Measurements from ENCODE around the gene TICAM1.
"Not testable (repeated sequence)": the region's sequence is repeated elsewhere in the genome, so short reads cannot be mapped to it uniquely, and the experiment has no call there.

Gene TICAM1

GRCh38 chr19:4831304-4831978 is at the start of gene TICAM1:
TICAM1 (minus strand) TSS chr19:4831712; CDS start chr19:4818377, 13,335 bp downstream.
- peak; percentile 47 for DNase-seq

GRCh38 chr19:4879041-4879440 is 47.5 kb upstream of the TICAM1 start:
- DNase-seq: no peak

GRCh38 chr19:4878491-4878968 is 47.0 kb upstream of the TICAM1 start:
- DNase-seq: no peak

- DNase-seq: no peak
Measured at GRCh38 chr19:4877753-4878490, 46.4 kb upstream of the TICAM1 start.

GRCh38 chr19:4873930-4874329 is 42.4 kb upstream of the TICAM1 start:
- no peak for DNase-seq

GRCh38 chr19:4871711-4872110 is 40.2 kb upstream of the TICAM1 start:
- no peak for DNase-seq

GRCh38 chr19:4870025-4870700 is 38.7 kb upstream of the TICAM1 start:
- DNase-seq: peak; percentile 42

- no peak for DNase-seq
Measured at GRCh38 chr19:4868286-4868834, 36.8 kb upstream of the TICAM1 start.

- peak; percentile 70 for DNase-seq
Measured at GRCh38 chr19:4867534-4868285, 36.2 kb upstream of the TICAM1 start, which contains the start of gene PLIN3. PLIN3 (minus strand) TSS chr19:4867667; CDS start chr19:4861394, 6,273 bp downstream.

- no peak for DNase-seq
Measured at GRCh38 chr19:4866595-4867424, 35.3 kb upstream of the TICAM1 start.

GRCh38 chr19:4861147-4861546 is 29.6 kb upstream of the TICAM1 start:
- DNase-seq: peak; percentile 50

- no peak for DNase-seq
Measured at GRCh38 chr19:4859697-4860096, 28.2 kb upstream of the TICAM1 start.

- not testable (repeated sequence) for DNase-seq
Measured at GRCh38 chr19:4856468-4856867, 25.0 kb upstream of the TICAM1 start.

- DNase-seq: not testable (repeated sequence)
Measured at GRCh38 chr19:4853506-4853905, 22.0 kb upstream of the TICAM1 start.

GRCh38 chr19:4852484-4852883 is 21.0 kb upstream of the TICAM1 start:
- no peak for DNase-seq

GRCh38 chr19:4851551-4852290 is 20.2 kb upstream of the TICAM1 start:
- DNase-seq: peak; percentile 57

GRCh38 chr19:4849019-4849418 is 17.5 kb upstream of the TICAM1 start:
- DNase-seq: no peak

- DNase-seq: no peak
Measured at GRCh38 chr19:4847190-4847973, 15.9 kb upstream of the TICAM1 start.

- DNase-seq: peak; percentile 25
Measured at GRCh38 chr19:4845975-4846374, 14.5 kb upstream of the TICAM1 start.

Measured in NCI-H69 (cell line).